ENCODE data around the gene NR2F2. TPM values are rescaled to one million over a fixed set of nuclear protein-coding genes. Genes with fewer than 3 reads are reported as not detected.
A peak's percentile ranks its signal among the peaks of the same experiment; 100 is the strongest.

NR2F2 gene
- total RNA-seq, 1 experiment from 2014 or later: 1.3 TPM

DNA sequence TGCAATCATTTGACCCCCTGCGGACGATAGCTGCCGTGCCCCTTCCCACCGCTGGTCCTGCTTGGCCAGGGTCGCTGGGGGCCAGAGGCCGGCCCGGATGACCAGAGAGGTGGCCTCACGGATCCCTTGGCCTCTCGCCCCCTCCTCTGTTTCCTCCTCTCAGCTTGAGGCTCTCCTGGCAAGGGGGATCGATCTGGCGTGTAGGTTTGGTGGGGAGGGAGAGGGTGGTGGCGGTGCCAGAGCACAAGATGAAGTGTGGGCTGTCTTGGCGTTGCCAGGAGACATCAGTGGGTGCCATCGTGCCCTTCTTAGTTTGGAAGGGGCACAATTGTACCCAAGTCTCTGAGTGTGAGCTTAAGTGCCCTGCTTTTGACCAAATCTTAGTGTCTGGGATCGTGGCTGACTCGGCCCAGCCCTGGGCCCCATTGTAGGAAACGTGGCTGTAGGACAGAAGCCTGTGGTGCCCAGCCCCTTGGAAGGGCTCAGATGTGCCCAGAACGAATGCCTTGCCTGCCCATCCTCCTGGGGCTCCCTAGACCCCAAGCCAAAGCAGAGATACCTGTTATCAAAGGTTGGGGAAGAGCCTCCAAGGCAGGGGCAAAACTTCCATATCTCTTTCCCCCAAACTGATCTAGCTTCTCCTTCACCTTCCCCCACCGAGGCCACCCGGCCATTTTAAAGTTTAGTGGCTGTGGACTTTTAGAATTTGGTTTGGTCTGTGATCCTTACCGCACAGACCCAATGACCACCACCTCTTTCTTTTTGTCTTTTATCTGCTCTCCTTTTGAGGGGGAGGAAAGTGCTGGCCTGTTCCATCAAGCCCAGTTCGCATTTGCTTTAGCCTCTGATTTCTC lies 14.4 kb downstream of the NR2F2 start:
- Histone ChIP-seq H3K27me3 (no peaks in the 10 kb centered on the region), H3K36me3 (peaks cover 29% of the 10 kb centered on the region), H3K4me3 (peak overlapping the region; percentile 48), H3K9me3 (no peaks in the 10 kb centered on the region)
- DNase-seq: no peak

DNA sequence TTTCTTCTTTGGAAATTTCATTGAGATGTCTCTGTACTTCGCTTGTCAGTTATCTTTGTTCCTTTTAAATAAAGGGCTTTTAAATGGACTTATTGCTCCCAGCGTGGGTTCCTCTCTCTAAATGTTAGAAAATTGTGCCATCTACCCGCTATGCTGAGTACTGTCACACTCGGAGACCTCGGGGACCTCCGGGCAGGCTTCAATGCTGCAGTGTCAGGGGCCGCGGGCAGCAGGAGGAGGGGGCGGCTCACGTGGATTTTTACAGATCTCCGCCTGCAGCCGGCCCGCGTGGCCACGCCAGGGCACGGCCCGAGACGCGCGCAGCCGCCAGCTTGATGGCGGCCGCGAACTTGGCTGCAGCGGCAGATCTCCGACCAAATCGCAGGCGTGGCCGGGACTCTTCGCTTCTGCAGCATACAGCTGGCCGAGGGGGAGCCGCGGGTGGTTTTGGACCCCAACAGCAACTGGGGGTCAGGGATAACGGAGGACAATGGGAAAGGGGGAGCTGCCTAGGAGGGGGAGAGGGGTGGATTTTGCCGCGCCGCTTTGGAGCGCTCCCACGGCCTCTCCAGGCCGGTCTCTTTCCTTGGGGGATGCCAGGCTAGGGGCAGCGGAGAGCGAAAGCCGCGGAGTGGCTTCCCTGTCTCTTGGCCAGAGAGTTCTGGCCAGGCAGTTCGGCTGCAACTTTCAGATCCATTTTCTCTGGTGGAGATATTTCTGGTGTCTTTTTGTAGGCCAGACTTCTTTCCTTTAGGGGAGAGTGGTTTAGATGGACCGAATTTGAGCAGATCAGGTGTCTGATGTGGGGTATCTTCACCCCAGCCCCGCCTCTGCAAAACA lies 15.3 kb downstream of the NR2F2 start:
- DNase-seq: peak; percentile 74
- Histone ChIP-seq H3K27me3 (no peaks in the 10 kb centered on the region), H3K36me3 (peaks cover 33% of the 10 kb centered on the region), H3K9me3 (no peaks in the 10 kb centered on the region), H3K4me3 (peak overlapping the region; percentile 48)

DNA sequence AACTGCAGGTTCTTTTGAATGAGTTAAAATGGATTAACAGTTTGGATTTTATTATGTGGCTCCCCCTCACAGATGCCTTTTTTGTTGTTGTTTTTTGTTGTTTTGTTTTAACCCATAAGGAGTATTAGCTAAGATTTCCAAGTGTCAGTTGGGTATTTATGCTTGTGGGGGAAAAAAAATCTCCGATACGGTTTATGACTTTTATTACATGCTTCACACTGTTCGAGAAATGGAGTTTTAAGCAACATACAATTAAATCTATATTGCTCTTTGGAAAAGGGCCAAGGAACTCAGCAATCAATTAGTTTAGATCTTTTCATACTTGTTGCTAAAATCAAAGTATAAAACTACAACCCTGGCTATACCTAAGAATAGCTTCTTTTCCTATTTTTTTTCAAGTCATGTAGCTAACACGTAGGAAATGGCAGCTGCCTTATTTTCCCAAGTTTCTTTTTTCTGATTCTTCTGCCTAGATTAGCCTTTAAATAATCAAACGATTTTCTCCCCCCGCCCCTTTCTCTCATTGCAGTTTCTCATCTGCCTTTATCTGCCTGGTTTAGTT lies 16.0 kb downstream of the NR2F2 start:
- Histone ChIP-seq H3K4me3 (no peak overlapping the region), H3K27me3 (no peaks in the 10 kb centered on the region), H3K9me3 (no peaks in the 10 kb centered on the region), H3K36me3 (peaks cover 33% of the 10 kb centered on the region)
- DNase-seq: no peak

DNA sequence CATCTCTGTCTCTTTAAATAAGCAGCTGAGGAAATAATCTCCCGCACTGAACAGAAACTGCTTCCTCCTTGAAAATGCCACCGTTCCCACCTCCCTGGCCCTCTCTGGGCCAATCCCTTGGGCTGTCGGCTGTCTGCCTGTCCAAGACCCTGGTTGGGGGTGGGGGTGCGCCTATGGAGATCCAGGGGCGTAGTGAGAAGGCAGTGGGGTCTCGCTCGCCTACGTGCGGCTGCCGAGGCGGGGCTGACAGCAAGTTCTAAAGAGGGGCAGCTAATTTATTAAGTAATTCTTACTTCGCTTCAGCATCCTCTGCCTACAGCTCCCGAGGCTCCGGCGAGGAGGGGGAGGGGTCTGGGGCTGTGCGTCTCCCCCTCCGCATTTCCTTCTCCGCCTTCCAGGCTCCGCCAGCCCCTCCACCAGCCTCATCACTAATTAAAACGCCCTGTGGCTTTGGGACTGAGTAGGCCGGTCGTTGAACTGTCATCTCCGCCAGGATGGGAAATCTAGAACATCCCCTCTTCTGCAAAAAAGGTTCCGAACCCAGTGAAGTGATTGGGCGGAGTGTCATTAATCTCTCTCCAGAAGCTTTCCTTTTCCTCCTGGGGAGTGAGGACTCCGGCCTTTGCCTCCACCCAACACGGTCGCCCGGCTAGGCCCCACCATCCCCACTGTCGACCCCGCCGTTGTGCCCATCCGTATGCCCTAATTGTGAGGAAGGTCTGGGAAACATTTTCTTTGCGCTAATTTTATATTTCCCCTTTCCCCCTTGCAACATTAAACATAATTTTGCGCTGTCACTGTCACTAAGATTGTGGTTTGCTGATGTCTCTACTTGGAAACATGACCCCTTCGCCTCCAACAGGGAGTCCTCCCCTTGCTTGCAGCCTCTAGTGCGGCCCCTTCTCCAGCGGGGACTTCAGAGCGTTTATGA lies 16.9 kb downstream of the NR2F2 start:
- H3K36me3 ChIP-seq: peaks cover 27% of the 10 kb centered on the region
- no peak for DNase-seq
- no peaks in the 10 kb centered on the region for H3K9me3 ChIP-seq
- no peak overlapping the region for H3K4me3 ChIP-seq
- no peaks in the 10 kb centered on the region for H3K27me3 ChIP-seq

DNA sequence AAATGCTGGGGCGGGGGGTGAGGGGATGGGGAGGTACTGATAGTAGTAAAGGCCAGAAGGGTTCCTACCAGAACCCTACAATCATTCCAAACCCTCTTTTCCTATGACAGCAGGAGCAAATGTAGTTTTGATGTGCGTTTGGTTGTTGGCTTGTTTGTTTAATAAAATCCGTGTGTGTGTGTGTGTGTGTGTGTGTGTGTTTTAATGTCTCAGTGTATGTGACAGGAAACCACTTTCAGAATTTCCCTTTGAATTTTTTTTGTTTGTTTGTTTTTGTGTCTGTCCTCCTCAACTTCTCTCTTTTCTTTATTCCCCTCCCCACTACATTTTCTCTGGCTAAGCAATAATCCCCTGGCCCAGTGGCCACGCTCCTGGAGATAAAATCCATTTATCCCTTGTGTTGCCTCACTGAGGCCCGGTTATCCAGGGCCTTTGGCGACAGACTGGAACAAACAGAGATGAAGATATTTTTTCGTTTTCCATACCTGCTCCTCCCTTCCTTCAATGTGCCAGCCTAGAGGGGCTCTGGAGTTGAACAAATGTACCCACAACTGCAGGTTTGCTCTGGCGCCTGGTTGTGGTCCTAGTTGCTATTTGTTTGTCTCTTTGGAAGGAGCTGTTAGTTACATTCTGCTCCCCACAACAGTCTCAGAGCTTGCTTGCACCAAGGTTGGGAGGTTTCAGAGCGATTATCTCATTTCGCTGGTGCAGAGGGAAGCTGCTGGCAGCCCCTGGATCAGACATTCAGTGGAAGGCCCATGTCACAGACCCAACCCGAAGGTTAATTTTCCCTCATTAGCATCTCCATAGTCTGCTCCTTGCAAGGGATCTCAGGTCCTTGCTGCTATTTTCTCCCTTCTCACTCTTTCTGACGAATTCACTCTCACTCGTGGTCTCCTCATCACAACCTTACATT lies 17.9 kb downstream of the NR2F2 start:
- no peaks in the 10 kb centered on the region for H3K27me3 ChIP-seq
- H3K9me3 ChIP-seq: no peaks in the 10 kb centered on the region
- peaks cover 20% of the 10 kb centered on the region for H3K36me3 ChIP-seq
- DNase-seq: no peak
- H3K4me3 ChIP-seq: no peak overlapping the region

DNA sequence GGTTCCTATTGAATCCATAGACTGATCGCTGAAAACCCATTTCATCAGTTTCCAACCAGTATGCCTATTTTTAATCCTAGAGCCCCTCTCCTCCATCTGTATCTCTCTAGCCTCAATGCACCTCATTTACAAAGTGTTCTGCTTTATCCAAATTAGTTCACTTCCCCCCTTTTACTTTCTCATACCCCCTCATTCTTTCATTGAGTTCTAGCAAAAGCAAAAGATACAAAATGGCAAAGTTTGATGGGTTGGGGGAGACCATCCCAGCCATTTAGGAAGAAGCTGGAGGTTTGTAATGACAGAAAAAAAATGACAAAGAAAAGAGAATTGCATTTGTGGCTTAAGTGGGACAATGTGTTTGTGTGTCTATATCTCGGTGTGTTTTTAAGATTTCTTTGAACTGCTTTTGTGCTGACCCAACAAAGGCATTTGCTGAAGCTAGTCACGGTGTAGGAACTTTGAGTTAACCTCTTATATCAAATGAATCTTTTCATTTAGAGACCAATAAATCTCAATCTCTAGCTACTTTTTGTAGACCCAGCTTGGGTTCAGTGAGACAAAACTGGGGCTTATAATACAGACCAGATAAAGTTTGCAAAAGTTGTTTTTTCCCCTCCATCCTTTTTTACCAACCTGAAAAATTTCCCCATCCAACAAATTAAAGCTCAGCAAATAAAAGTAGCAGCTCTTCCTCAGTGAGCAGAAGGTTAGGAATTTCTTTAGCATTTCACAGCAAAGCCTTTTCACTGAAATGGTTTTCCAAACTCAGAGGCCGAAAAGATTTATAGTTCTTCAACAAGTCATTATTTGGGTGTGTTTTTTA lies 18.7 kb downstream of the NR2F2 start:
- Histone ChIP-seq H3K9me3 (no peaks in the 10 kb centered on the region), H3K4me3 (no peak overlapping the region), H3K27me3 (no peaks in the 10 kb centered on the region), H3K36me3 (peaks cover 20% of the 10 kb centered on the region)
- no peak for DNase-seq

DNA sequence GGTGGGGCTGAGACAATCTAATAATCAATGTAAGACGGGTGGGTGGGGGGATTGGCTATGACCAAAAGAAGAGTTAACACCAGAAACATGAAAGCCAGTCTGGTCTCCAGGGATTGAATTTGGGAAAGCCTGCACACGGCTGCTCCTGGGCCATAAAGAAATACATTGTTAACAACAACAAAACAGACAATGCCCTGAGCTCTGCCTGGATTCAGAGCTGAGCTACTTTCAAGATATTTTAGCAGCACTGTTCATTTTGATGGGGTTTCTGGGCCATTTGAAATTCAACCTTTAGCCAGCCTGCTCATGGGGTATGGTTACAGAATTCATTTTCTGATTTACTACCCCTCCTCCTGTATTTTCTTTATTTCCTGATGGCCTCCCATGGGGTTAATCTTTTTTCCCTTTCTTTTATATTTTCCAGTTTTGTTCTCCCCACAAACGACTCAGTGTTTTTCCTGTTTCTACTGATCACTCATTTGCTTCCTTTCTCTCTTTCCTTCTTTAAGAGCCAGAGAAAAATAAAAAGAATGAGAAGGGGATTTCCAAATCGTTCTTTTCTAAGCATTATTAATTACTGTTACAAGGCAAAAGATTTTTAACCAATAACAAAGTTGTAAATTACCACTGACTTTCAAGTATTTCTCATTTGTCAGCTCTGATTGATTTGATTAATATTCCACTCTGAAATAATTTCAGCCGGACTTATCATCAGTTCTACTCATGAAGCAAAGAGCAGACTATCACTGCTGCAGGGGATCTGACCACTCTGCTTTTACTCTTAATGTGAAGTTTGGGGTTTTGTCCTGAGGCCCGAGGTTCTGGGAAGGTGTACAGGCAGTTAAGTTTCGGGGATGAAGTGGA lies 19.6 kb downstream of the NR2F2 start:
- Histone ChIP-seq H3K4me3 (no peak overlapping the region), H3K27me3 (no peaks in the 10 kb centered on the region), H3K9me3 (no peaks in the 10 kb centered on the region), H3K36me3 (peaks cover 15% of the 10 kb centered on the region)
- DNase-seq: no peak

DNA sequence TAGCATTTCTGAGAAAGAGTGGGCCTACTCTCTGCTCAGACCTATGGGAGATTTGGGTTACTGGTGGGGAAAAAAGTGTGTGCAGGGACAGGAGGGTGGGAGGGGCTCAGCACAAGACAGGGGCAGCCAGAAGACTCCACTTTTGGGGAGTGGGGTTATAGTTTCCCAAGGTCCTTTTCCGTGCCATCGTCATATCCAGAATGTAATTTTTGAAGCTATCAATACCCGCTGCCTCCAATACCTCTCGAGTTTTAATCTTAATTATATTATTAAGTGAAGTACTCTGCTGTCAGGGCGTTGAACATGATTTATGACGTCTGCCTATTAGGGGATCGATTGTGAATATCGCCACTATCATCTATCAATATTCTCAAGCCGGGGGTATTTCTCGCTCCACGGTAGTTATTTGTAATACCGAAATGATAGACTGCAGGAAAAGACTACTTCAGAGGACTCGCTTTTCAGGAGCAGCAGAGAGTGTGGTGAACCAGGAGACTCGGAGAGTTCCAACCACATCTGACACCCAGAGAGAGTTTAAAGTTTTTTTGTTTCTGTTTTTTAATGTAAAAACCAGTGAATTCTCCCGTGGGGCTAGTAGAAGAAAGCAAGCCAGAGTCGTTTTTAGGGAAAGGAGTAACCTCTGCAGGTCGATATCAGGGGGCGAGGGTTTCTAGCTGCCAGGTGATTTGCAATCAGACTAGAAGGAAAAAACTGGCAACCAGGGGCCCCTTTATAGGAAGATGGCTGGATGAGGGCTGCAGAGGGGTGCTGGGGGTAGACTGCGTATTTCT lies 20.6 kb downstream of the NR2F2 start:
- no peak for DNase-seq
- Histone ChIP-seq H3K4me3 (no peak overlapping the region), H3K27me3 (no peaks in the 10 kb centered on the region), H3K9me3 (no peaks in the 10 kb centered on the region), H3K36me3 (peaks cover 15% of the 10 kb centered on the region)

DNA sequence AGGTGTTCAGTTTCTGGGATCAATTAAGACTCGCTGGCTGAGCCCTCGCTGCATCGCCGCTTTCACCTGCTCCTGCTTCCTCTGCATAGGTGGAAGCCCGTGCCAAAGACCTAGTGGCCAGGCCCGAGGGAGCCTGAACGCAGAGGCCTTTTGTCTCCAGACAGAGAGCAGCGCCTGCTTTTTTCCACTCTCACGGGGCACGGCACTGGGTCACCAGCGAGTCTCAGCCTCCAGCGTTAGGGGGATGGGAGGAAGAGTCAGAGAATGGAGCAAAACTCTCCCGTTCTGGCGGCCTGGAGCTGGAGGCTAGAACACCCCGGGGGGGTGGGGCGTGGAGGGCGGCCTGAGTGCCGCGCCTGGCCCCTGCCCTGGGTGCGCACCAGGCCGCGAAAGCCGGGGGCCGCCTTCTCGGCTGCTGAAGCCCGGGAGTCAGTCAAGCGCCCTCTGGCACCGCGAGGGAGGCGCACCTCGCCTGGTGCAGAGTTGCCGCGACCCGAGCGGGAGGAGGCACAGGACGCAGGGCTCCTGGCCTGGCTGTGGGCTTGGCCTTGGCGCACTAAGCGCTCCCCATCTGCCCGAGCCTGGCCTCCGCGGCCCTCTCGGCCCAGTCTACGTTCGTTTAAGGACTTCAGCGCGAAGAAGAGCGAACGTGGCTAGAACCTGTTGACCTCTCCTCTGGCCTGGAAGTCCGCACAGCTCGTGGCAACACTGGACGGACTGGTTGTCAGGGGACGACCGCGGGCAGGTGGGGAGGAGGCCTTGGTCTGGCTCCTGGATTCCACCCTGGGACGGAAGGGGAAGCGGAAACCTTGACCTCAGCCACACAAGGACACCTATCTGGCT lies 21.5 kb downstream of the NR2F2 start:
- Histone ChIP-seq H3K36me3 (peaks cover 14% of the 10 kb centered on the region), H3K9me3 (no peaks in the 10 kb centered on the region), H3K27me3 (no peaks in the 10 kb centered on the region), H3K4me3 (no peak overlapping the region)
- DNase-seq: no peak

DNA sequence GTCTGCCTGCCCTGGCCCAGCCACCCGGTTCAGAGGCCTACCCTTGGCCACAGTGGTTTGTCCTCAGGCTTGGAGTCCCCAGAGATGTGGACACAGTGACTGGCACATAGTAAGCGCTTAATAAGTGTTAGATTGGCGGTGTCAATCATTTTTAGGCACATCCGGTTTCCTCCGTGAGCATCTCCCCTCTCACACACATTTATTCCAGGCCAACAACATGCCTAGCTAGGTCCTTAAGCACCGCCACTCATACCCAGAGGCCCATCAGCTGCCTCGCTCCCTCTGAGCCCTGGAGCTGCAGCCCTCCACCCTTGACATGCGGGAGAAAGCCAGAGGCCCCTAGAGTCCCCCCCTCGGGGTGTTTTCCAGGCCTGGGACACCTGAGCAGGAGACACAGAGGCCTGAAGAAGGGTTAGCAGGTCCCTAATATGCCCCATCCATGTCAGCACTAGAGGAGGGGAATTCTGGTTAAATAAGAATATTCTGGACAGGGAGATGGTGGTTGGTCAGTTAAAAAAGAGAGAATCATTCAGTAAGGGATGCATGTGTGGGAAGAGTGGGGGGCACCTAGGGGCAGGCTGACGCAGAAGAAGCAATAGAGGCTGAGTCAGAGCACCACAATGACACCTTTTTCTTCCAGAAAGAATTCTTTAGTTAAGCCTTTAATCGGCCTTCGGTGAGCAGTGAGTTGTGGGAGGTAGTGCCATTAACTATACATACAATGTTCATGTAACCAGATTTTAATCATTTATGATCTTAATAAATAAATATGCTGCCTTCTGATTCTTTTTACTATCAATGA lies 22.3 kb downstream of the NR2F2 start:
- H3K9me3 ChIP-seq: no peaks in the 10 kb centered on the region
- H3K36me3 ChIP-seq: peaks cover 7% of the 10 kb centered on the region
- no peak overlapping the region for H3K4me3 ChIP-seq
- no peaks in the 10 kb centered on the region for H3K27me3 ChIP-seq
- DNase-seq: no peak

DNA sequence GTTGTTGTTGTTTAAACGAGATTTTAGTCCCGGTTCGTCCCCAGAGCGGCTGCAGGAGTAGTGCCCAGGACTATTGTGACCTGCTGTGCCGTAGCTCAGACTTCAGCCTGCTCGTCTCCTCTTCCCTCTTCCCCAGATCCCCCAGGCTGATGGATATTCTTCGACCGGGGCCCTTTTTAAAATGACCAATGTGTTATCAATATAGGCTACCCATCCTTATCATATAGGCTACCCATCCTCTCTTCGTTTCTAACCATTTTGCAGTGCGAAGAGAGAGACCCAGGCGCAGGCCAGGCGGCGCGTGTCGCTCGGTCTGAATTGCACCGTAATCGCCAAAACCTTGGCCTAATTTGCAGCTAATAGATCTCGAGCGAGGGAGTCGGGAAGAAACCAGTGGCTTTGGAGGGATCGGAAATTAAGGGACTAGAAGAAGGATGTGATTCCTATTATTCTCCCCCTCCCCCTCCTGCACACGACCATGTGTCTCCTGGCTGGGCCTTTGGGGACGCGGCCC lies 23.0 kb downstream of the NR2F2 start:
- Histone ChIP-seq H3K4me3 (no peak overlapping the region), H3K9me3 (no peaks in the 10 kb centered on the region), H3K36me3 (peaks cover 7% of the 10 kb centered on the region), H3K27me3 (no peaks in the 10 kb centered on the region)
- no peak for DNase-seq
